HT-29 (cell line): ENCODE data around the gene RBM47. TPM values are rescaled to one million over a fixed set of nuclear protein-coding genes. Genes with fewer than 3 reads are reported as not detected.
A peak's percentile ranks its signal among the peaks of the same experiment; 100 is the strongest.
"Not testable (repeated sequence)": the region's sequence is repeated elsewhere in the genome, so short reads cannot be mapped to it uniquely, and the experiment has no call there.

Experiments
- DNase-seq: peaks from one replicate; pipeline ENCODE4 v3.0.0-alpha.2; 2015; ENCODE audit warnings: low spot score
- total RNA-seq: library from RNA; depleted of rRNA; stranded (reverse); fragments of >200 nt; shearing (Covaris generic); gene quantifications from 2 replicates; pipeline ENCODE4 v1.2.3, GENCODE V29; 2014

The RBM47 gene
- total RNA-seq, 1 experiment from 2014 or later: 276 TPM

- DNase-seq: no peak
Measured at GRCh38 chr4:40453912-40454311, 175.8 kb downstream of the RBM47 start.

DNA sequence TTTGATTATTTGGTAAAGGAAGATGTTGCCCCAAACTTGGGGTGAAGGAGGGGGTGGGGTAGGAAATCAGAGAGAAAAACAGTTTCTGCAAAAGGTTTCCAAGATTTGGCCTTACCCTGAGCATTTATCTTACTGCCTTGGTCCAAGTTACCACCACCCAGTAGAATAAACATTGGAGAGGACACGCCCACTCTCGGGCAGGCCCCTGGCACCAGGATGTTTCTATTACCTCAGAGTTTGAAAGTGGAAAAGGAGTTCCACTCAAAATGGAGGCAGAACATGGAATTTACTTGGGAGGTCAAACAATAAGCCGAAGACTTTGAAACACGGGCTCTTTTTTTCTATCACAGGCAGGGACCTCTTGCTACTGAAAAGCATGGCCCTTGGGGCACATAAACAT is 180.8 kb downstream of the RBM47 start:
- DNase-seq: peak; percentile 33

GRCh38 chr4:40446839-40447238 is 182.8 kb downstream of the RBM47 start:
- DNase-seq: no peak

DNA sequence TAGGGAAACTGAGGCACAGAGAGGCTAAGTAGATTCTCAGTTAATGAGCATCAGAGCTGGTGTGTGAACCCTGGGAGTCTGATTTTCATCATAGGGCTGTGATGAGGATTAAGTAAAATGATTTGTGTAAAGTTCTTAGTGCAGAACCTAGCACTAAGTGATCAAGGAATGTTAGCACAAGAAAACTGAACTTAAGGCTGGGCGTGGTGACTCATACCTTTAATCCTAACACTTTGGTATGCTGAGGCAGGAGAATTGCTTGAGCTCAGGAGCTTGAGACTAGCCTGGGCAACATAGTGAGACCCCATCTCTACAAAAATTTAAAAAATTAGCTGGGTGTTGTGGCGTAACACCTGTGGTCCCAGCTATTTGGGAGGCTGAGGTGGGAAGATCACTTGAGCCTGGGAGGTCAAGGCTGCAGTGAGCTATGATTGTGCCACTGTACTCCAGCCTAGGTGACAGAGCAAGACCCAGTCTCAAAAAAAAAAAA is 183.4 kb downstream of the RBM47 start:
- not testable (repeated sequence) for DNase-seq

GRCh38 chr4:40445671-40446070 is 184.0 kb downstream of the RBM47 start:
- DNase-seq: no peak

DNA sequence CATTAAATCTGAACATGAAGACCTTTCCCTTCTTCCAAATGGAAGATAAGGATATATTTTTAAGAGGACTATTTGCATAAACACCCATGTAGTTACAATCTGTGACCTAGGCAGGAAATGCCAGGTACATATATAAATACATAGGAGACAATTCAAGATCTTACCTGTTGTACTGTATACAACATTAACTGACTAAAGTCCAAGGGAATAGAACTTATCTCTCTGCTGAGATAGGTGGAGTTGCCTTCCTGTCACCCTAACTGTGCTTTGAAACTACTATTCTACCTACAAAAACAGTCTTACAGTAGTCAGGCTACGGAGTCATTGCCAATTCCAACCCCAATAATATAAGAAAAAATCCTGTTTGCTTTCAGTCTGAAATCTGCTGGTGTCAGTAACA is 188.2 kb downstream of the RBM47 start:
- no peak for DNase-seq

- no peak for DNase-seq
Measured at GRCh38 chr4:40439519-40439918, 190.1 kb downstream of the RBM47 start.

DNA sequence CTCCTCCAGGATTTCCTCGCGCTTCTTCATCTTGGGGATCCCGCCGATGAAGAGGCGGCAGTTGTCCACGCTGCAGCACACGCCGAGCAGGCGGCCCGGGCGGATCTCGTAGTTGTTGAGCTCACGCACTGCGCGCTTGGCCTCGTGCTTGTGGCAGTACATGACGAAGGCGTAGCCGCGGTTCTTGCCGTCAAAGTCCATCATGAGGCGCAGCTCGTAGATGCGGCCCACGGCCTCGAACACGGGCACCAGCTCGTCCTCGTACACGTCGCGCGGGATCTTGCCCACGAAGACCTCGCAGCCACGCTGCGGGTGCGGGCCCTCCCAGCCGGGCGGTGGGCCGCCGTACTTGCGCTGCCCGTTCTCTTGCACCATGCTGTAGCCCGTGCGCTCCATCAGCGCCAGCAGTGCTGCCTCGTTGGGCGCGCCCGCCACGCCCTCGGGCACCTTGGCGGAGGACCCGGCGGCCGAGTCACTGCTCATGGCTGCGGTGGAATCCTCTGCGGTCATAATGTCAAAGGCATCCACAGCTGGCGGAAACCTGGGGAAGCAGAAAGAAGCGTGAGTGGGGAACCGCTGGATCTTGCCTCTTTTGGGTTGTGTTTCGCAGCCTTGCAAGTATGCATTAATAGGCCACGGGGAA is 191.2 kb downstream of the RBM47 start:
- no peak for DNase-seq

DNA sequence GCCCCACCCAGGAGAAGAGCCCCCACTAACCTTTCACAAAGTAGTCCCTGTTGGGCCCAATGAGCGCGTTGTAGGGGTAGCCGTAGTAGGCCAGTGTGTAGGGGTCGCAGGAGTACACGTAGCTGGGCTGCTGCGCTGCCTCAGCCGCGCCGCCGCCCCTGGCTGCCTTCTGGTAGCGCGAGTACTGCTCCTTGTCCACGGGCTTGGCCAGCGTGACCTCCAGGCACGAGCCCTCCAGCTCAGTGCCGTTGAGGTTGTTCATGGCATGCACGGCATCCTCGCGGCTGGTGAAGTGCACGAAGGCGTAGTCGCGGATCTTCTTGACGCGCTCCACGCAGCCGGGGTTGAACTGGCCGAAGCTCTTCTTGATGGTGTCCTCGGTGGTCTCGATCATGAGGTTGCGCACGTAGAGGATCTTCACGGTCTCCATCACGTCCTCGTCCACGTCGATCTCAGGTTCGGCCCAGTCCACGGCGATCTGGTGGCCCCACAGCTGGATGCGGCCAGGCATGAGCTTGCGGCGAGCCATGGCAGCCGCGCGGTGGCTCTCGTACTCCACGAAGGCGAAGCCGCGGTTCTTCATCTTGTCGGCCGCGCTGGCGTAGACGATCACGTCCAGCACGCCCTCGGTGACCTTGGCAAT is 191.8 kb downstream of the RBM47 start:
- no peak for DNase-seq

DNA sequence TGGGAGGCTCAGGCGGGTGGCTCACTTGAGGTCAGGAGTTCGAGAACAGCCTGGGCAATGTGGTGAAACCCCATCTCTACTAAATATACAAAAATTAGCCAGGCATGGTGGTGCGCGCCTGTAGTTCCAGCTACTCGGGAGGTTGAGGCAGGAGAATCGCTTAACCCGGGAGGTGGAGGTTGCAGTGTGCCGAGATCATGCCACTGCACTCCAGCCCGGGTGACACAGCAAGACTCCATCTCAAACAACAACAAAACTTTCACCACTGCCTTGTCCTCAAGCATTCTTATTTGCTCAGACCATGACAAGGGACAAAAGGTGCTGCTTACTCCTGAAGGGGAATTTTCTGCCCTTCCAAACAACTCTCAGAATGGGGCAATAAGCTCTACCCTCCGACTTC is 194.4 kb downstream of the RBM47 start:
- not testable (repeated sequence) for DNase-seq

- DNase-seq: no peak
Measured at GRCh38 chr4:40434126-40434687, 195.5 kb downstream of the RBM47 start.

DNA sequence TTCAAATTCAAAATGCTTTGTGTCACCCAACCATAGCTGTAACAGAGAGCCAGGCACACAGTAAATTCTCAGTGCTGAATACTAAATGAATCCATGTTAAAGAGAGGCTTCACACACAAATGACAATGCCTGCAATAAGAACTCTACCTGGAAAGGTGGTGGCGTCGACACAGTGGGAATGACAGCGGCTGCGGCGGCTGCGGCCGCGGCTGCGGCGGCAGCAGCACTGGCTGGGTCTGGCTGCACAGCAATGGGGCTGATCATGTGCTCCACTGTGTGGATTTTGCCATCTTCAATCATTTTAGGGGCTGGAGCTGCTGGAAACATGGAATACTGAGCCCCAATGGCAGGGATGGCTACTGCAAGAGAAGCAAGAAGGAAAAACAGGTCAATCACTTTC is 197.2 kb downstream of the RBM47 start:
- DNase-seq: no peak

GRCh38 chr4:40427871-40428270 is 201.8 kb downstream of the RBM47 start:
- not testable (repeated sequence) for DNase-seq

- no peak for DNase-seq
Measured at GRCh38 chr4:40427128-40427527, 202.5 kb downstream of the RBM47 start.

DNA sequence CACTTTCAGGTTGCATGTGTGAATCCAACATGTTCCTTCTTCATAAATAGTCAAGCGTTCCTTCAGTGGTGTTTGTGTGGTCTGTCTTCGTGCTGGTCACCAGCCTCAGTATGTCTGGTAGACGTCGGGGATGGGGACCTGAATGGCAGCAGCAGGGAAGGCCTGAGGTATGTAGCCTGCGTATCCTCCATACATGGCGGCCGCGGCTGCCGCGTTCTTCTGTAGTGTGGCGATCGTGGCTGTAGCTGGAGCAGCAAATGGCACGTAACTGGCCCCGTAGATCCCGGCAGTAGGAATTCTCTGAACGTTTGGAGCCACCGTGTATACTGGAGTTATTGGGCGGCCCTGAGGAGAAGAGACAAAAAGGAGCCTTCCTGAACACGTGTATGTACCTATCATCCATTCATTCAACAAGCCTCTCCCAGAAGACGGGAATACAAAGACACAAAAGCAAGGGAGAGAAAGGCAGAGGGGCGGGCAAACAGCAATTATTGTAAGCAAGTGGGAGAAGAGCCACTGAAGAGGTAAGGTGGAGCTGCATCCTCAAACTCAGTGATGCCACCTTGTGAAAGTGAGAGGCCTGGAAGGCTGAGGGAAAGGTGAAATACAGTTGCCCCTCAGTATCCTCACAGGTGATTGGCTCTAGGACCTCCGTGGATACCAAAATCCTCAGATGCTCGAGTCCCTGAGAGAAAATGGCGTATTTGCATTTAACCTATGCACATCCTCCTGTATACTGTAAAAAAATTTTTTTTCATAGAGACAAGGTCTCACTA is 203.7 kb downstream of the RBM47 start:
- DNase-seq: no peak

DNA sequence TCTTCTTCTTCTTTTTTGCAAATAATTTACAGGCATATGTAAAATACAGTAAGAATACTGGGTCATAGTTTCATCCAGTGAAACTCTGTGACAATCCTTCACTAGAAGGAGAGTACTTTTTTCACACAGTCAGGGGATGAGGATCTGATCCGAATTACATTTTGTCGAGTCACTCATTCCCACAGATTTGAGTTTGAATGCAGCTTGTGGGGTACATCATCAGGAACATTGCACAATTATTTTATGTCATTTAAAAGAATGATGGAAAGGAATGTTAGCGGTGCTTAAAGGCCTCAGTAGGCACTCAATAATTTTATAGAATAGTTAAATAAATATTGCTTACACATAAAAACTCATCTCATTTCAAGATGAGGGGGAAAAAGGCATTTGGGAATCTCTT is 205.9 kb downstream of the RBM47 start:
- no peak for DNase-seq

- DNase-seq: no peak
Measured at GRCh38 chr4:40421839-40422708, 207.6 kb downstream of the RBM47 start.

GRCh38 chr4:40419231-40419912 is 210.3 kb downstream of the RBM47 start:
- DNase-seq: no peak

GRCh38 chr4:40418430-40419230 is 211.0 kb downstream of the RBM47 start:
- peak; percentile 55 for DNase-seq

- no peak for DNase-seq
Measured at GRCh38 chr4:40417941-40418340, 211.7 kb downstream of the RBM47 start.
